SW 1271 (cell line): ENCODE results near the gene PCSK6.

ENCODE experiments used
- DNase-seq, 2 experiments: peaks; one replicate each; lab custom pipeline; 2025; lab: John Stamatoyannopoulos, UW

The PCSK6 gene

DNA sequence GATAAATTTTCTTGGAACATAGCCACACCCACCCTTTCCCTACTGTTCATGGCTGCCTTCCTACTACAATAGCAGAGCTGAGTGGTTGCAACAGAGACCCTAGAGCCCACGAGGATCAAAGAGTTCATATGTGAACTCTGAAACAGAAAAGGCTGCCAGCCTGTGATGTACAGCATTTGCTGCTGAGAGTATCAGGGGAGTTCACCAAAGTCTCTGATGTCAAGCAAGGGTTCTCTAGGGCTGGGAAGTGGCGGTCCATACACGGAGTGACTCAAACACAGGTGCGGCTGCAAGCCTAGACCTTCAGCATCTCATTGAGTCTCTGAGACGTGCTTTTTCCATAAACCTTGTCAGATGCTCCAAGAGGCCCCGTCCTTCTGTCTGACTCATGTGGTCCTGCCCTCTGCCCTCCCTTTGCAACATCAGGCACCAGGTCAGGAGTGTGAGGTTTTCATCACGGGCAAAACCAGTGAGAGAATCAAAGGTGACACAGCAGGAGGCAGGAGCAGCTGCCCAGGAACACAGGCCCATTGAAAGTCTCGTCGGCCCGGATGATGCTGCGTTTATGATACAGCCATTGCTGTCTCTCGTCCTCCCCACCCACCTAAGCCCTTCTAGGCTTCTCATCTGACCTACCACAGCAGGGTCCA, 42.9 kb downstream of the PCSK6 start:
- peak in 1 of 2 experiments; percentile 15 for DNase-seq

DNA sequence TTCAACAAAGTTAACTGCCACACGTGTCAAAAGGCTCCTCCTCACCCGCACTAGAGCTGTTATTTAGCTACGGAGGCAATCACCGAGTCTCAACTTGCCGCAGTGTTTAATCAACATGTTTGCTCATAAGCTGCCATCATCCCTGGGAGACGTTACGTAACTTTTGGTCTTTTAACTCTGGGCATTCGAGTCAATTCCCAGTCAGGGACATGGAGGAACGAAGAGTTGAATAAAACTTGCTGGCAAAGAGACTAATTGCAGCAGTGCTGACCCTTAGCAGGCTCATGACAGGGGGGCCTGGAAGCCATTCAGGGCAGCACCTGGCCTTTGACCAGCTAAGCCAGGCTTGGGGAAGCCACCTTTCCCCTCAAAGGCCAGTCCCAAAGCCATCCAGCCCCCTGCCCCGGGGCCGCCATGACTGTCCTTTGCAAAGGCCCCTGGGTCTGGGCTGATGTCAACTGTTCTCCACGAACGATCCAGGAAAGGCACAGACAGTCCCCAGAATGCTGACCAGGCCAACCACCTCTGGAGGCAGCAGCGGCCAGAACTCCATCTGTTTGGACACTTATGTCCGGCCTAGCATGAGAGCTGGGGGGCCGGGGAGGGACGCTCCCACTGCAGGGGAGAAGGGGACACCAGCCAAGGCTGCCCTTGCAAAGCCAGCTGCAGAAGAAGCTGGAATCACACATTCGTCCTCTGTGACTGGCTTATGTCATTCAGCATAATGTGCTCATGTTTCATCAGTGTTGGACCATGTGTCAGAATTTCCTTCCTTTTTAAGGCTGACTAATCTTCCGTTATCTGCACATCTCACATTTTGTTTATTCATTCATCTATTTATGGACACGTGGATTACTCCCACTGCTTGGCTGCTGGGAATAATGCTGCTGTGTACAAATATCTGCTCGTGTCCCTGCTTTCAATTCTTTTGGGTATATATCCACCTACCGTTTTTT, 43.7 kb downstream of the PCSK6 start:
- DNase-seq: peak; percentile 24 to 52

DNA sequence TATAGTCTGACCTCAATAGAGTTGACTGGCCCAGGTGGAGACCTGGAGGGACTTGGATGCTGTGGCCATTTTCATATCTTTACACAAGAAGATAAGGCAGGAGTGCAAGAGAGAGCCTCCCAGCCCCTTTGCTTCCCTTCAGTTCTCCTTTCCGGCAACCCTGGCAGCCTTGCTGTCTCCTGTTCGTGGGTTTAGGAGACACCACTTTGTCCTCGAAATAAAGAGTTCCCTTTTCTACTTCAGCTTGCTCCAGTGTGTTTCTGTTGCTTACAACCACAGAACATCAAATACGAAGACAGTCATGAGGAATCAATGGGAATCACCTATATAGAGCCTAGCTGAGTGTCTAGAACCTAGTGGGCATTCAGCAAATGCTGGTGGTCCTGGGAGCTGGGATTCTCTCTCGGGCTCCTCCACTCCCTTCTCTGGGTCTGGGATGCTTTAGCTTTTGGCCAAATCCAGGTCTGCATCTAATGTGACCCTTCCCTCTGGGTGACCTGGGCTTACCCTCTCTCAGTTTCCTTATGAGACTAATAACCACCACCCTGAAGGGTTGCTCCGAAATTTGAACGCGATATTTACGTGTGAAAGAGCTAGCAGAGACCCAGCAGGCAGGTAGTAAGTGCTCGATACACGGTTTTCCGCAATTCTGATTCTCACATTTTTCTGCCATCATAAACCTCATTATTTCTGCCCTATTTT, 44.5 kb downstream of the PCSK6 start:
- no peak for DNase-seq

DNA sequence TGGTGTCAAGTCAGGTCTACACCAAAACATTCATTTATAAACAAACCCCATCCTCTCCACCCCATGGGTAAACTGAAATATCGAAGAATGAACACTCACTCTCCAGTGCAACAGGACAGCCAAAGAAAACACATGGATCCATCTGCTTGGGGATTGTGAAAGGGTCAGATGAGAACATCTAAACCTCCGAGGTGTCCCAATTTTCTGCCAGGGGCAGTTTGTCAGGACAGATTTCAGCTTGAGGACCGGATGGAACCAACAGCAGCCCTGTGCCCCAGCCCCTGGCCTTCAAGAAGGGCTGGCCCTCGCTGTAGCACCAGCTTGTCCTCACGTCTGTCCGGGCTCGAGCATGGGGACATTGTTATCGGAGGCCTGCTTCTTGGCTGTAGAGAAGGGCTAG, 45.5 kb downstream of the PCSK6 start:
- DNase-seq: no peak

DNA sequence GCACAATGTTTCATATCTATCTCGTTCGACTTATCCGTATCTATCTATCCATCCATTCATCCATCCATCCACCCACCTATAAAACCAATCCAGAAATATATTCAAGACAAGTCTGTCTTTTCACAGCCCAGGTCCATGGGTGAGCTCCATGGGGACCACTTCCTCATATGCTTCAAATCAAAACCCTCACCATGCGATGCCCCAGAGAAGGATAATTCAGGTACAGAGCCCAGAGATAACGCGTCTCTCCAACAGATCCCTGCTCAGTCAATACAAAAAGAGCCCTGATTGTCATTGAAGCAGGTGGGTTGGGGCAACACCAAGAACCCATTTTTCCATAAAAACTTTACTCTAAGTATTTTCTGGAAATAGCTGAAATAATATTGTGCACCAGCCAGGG, 47.2 kb downstream of the PCSK6 start:
- DNase-seq: no peak

DNA sequence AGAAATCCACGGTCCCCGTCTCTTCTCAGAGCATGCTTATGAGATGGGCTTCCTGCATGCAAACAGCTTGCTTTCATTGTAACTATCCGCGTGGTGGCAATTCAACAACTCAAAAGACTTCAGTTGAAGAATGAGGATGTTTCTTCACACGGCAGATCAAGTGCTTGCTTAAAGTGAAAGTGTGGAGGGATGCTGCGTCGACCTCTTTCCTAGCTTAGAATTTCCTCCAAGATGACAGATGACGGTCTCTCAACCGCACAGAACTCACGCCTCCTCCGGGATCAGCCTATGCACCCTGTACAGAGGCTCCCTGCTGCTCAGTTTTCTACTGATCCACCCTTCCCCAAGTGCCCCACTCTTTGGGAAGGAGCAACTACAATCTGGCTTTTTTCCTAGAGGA, 47.8 kb downstream of the PCSK6 start:
- no peak for DNase-seq

DNA sequence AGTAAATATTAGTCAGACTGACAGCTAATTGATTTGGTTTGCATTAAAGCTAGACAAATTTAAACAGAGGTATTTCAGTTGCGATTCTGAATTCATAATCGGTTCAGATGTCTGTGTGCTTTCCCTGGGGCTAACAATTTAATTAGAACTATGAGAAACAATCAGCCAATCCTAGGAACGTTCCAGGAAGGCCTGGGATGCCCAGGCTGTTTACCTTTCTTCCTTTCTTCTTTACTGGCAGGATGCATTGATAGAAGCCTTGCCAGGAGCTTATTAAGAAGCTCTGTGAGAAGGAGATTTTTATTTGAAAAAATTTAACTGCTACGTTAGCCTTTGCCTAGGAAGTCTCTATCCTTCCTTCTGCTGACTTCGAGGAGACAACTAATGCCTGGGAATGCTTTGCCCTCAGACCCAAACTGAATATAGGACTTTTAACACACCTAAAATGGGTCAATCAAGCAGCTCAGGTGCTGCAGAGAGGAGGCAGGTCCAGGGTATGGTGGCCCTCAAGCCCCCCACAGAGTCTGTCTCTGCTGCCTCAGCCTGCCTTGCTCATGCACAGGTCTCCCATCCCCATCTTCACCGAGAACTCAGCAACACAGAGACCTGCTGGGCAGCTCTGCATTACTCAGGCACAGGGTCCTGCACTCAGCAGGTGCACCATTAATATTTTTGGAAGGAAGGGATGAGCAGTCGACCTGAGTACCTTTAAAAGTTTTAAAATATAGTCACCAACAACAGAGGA, 48.5 kb downstream of the PCSK6 start:
- no peak for DNase-seq

DNA sequence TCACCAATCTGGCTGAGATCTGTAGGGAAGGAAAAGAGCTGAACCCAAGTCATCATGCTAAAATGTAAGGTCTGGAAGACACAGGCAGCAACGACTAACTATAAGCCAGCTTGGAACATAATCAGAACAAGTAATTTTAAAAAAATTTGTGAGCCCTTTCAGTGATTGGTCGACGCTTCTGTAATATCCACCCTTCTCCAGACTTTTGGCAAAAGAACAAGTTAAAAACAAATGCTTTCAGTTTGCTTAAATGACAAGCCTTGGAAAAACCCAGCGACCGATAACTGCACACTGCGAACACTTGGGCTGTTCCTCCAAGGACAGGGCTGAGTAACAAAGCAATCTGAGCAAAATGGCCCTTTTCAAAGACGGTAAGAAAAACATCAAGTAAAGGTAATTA, 49.6 kb downstream of the PCSK6 start:
- DNase-seq: no peak

DNA sequence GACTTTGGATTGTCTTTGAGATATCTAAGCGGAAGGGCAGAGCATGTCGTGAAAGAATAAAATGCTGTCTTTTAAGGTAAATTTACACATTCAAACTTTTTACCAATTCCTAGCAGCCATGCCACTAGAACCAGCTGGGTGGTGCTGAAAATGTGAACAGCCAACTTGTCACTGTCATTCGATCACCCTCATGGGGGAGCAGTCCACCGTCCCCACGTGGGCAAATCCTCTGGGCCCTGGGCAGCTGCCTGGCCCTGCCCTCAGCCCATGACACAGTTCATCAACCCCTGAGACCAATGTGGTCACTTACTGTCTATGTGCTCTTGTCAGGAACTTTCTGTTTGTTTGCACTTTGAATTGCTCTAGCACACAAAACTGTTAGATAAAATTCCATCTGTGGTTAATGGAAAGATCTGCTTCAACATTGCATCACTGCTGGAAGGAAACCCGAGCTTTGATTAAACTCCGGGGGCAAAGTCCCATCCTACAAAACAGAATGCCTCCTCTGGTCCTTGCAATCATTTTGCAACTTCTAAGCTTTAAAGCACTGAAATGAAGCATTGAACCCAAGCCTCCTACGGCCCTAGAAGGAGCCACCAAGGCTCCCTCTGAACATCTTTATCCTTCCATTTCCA, 50.1 kb downstream of the PCSK6 start:
- DNase-seq: no peak

DNA sequence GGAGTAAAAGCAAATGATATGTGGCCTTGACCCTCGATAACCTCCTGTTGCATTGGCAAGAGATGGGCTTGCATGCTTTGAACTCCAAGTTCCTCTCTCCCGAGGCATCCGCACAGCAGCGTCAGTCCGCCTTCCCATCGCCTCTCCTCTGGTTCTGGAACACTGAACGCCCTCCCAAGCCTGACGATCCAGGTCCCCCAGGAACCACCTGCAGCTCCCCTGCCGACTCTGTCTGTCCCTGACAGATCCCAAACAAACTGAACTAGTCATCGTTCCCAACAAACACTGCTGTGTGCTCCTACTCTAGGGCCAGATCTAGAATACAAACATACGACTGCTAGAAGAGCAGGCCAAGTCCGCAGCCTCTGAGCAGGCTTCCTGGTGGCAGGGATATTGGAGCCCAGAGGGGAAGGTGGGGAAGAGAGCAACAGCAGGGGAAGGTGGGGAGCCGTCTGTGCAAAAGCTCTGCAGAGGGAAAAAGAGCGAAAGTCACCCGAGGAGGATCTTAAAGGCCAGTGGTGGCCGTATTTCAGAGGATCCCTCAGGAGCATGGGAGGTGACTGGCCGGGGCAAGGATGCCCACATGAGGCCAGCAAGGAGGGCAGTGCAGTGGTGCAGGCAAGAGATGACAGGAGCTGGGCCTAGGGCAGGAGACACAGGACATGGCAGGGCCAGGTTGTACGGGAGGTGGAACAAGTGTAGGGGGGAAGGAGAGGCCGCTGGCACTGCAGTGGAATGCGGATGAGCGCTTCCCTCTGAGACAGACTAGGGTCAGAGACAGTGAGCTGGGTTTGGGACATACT, 50.8 kb downstream of the PCSK6 start:
- no peak for DNase-seq

DNA sequence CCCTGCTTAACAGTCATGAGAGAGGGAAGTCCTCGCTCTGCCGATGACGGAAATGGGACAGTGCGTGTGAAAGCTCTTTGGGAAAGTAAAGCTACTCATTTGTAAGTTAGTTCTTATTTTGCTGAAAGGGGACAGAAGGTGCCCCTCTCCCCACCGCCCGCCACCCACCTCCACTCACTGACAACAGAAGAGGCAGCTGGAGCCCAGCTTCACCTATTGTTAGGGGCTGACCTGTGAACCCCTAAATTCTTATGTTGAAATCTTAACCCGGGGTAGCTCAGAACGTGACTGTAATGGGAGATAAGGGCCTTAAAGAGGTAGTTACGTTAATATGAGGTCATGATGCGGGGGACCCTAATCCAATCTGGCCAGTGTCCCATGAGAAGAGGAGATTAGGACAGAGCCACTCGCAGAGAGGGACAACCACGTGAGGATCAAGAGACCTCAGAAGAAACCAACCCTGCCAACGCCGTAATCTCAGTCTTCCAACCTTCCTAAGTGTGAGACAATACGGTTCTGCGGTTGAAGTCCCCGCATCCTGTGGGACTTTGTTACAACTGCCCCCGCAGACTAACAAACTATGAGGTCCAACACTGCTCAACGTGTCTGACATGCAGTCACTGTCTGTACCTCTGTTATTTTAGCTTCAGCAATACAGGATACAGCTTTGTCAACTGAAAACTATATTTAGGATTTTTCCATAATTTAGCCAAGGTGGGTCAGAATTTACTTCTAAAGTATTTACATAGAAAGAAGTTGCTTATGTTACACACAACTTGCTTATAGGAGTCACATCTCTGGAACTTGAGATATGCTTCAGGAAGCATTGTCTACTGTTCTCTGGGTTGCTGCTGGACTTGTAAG, 51.7 kb downstream of the PCSK6 start:
- no peak for DNase-seq

DNA sequence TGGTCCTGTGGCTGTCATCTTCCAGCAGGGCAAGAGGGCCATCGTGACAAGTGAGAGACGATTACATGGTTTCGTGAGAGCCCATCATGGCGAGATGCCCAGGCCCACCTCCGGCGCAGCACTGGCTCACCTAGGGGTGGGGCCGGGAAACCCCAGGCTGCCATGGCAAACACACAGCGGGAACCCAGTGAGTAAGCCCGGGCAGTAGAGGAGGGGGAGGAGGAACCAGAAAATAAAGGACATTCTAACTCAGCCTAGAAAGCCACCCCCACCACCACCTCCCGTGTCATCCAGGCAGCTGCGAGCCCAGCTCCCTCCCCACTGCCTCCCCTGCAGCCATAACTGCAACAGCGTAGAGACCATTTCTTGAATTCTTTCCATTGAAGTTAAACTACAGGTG, 52.3 kb downstream of the PCSK6 start:
- DNase-seq: no peak

DNA sequence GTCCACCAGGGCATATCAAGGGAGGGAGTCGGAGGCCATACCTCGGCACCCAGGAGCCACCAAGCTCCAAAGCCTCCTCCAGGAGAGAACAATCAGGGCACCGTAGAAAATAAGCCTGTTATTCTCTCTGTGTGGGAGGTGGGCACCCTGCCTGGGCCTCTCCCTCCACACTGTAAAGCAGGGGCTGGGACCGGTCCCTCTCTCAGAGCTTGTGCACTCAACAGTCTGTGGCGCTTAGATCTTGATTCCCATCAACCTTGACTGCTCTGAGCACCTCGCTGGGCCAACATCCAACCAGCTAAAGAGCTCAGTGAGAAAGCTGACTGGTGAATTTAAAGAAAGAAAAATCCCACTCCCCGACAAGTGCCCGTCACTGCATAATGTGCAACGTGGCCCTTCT, 53.0 kb downstream of the PCSK6 start:
- DNase-seq: no peak

DNA sequence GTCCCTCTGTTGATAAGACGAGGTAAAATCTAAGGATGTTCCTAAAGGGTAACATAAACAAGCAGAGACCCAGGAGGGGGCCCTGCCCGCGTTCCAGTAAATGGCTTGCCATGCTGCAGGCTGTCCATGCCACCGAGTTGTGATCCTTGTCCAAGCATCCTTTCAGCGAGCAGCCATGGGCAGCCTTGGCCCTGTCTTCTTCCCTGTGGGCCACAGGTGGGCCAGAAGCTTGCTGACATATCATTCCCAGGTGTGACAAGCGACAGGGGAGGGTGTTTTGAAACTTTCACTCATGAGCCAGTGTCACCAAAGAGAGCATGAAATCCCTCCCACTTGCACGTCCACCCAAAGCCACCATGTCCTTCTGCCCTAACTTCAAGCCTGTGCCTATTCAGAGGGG, 53.7 kb downstream of the PCSK6 start:
- no peak for DNase-seq

DNA sequence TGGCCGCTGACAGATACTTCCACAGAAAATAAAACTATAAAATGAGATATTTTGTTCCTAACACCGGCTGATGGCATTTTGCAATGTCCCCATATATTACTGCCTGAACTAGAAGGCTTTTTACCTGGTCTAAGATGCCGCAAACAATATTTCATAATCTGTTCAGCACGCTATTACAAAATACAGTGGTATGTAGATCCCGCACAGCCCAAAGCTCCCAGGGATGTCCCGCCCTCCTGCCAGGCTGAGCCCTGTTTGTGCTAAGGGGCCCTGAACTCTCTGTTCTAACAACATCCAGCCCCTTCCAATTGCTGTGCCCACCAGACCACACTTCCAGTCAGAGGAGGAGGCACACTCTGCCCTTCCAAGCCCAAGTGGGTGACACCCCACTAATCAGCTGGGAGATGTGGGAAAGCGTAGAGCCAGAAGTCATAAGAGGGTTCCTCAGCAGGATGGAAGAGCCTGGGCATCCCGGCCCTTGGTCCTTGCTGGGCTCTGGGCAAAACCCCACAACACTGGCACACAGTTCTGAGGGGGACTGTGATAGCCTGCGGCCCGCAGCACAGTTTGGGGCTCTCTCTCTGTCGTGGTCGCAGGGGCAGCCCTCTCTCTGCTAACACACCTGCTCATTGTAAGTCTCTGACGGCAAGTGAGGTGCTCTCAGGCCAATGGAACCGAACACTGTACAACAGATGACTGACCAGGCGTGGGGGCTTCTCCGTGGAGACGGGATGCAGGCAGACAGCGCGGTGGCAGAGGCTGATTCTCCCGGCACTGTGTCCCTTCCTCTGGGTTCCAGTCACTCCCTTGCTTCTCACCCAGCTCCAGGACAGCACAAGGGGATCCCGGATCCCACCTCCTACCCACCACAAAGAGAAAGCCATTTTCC, 55.2 kb downstream of the PCSK6 start:
- no peak for DNase-seq

DNA sequence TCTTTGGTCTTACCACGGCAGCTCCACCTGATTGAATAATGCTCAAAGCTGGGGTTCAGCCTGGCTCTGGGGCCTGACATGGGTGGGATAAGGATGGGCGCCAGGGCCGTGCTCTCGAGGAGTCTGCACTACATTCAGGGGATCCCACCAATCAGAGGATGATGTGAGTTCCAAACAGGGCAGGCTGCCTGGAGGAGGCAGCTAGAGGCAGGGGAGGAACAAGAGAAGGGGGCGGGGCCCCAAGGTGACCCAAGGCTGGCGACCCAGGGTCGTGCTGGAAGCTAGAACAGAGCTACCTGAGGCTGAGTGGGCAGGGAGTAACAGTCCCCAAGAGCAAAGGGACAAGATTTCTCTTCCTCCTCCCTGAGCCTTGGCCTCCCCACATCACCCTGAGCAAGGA, 56.1 kb downstream of the PCSK6 start:
- DNase-seq: no peak

DNA sequence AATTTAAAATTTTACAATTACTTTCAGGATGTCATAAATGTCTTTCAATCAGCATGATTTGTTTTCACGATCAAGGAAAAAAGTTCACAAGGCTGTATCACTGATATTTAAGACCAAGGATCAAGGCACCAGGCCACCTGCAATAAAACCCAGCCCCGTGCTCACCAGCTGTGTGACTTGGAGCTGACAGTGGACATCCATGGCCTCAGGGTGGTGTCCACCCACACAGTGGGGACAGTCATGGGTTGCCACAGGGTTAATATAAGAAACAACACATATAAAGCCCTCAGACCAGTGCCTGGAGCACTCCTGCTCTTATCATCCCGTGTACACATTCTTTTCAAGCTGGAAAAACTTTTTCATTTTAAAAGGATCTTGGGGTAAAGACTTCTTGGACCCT, 56.5 kb downstream of the PCSK6 start:
- DNase-seq: no peak

DNA sequence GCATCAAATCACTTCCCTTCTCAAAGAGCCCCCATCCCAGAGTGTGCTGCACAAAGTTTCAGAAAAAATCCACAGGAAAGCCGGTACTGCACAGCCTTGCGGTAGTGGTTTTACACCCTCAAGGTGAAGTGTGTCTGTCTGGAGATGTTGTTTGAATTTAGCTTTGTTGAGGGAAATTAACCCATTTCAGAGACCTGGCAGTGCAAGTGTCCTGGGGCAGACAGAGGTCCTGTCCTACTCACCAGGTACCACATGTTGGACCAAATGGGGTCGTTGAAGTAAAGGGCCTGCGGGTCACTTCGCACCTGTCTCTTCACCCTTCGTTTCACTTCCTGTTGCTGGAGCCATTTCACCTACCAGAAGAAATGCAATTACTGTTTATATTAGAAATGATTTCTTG, 57.8 kb downstream of the PCSK6 start:
- DNase-seq: no peak

DNA sequence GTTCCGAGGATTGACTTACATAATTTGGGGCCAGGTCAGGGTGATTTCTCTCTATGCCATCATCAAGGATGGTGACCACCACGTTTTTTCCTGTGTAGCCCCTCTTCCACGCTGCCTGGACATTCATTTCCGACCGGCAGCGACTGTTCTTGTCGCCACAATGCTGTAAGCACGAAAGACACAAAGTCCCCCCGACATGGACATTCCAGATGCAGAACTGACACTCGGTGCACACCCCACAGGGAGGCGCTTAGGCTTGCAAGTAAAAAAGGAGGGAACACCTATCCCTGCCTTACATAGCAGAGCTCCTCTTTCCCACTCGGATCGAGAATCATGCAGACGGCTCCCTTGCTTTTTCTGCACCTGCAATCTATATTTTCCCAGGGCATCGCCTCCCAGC, 58.2 kb downstream of the PCSK6 start:
- no peak for DNase-seq
